H1 (cell line): ENCODE measurements around the gene KRTAP5-6. TPM values are rescaled to one million over a fixed set of nuclear protein-coding genes. Genes with fewer than 3 reads are reported as not detected.
A peak's percentile ranks its signal among the peaks of the same experiment; 100 is the strongest.

Experiments
- CTCF ChIA-PET: fragments of 300-600 bp; sonication (Branson Sonifier 250); formaldehyde crosslinking; loops from one replicate; lab custom pipeline; 2021; ENCODE audit not compliant: partially characterized antibody; lab: Charles Lee
- POLR2A ChIA-PET: fragments of 300-600 bp; sonication (Branson Sonifier 250); formaldehyde crosslinking; loops from one replicate; lab custom pipeline; 2021; ENCODE audit warnings: inconsistent platforms; ENCODE audit not compliant: partially characterized antibody; lab: Charles Lee
- DNase-seq, 2 experiments: peaks; one replicate each; pipeline versions ENCODE4 v3.0.0 to v3.0.0-alpha.2; 2010 to 2022; ENCODE audit warnings: low spot score in 2 of 2, low read depth in 1 of 2, mixed read lengths in 1 of 2
- FAIRE-seq: peaks from 2 replicates; lab custom pipeline; 2011; peaks lifted over from hg19 to GRCh38; lab: Jason Lieb, UNC
- H2AFZ ChIP-seq: 2 replicates; pipeline ENCODE4 v1.8.1; 2012; ENCODE audit warnings: low read length, inconsistent platforms
- H2AK5ac ChIP-seq: 2 replicates; pipeline ENCODE4 v1.6.1; 2013; ENCODE audit warnings: low read depth, low read length
- H2BK120ac ChIP-seq: replicated peaks from 2 replicates; pipeline ENCODE3; 2013; ENCODE audit warnings: low read depth, low read length, inconsistent platforms
- H2BK12ac ChIP-seq: 2 replicates; pipeline ENCODE4 v1.6.1; 2013; ENCODE audit warnings: low read depth, low read length
- H2BK15ac ChIP-seq: 2 replicates; pipeline ENCODE4 v1.6.1; 2013; ENCODE audit warnings: low read length
- H2BK20ac ChIP-seq: 2 replicates; pipeline ENCODE4 v1.6.1; 2013; ENCODE audit warnings: low read length
- H2BK5ac ChIP-seq: 2 replicates; pipeline ENCODE4 v1.6.1; 2013; ENCODE audit warnings: low read depth, low read length
- H3K14ac ChIP-seq: 2 replicates; pipeline ENCODE4 v1.6.1; 2013; ENCODE audit warnings: inconsistent platforms; ENCODE audit not compliant: insufficient read length
- H3K18ac ChIP-seq: 2 replicates; pipeline ENCODE4 v1.6.1; 2013; ENCODE audit warnings: low read length; ENCODE audit errors: extremely low read depth
- H3K23ac ChIP-seq: 2 replicates; pipeline ENCODE4 v1.6.1; 2013; ENCODE audit warnings: inconsistent platforms; ENCODE audit not compliant: insufficient read length
- H3K23me2 ChIP-seq: 2 replicates; pipeline ENCODE4 v1.6.1; 2013; ENCODE audit warnings: low read depth, low read length
- H3K27ac ChIP-seq: 2 replicates; pipeline ENCODE4 v1.6.1; 2011; ENCODE audit warnings: low read depth, low read length, inconsistent platforms
- H3K27me3 ChIP-seq, 4 experiments: replicated peaks in 1 of 4; 1 replicate in 1 of 4; 2 replicates in 3 of 4; pipeline versions ENCODE4 v1.6.1 to v1.8.1; 2011 to 2013; ENCODE audit warnings: low read length in 3 of 4, mild to moderate bottlenecking in 3 of 4, inconsistent platforms in 2 of 4, mixed read lengths in 2 of 4, moderate library complexity in 1 of 4; ENCODE audit not compliant: control insufficient read depth in 3 of 4, insufficient read depth in 3 of 4; ENCODE audit errors: extremely low read depth in 1 of 4
- H3K36me3 ChIP-seq, 4 experiments: 2 replicates each; pipeline versions ENCODE4 v1.6.1 to v1.8.1; 2011 to 2013; ENCODE audit warnings: mild to moderate bottlenecking in 4 of 4, low read length in 3 of 4, moderate library complexity in 2 of 4, control low read depth in 1 of 4, inconsistent platforms in 1 of 4; ENCODE audit not compliant: insufficient read depth in 4 of 4, control insufficient read depth in 2 of 4
- H3K4ac ChIP-seq: replicated peaks from 2 replicates; pipeline ENCODE3; 2013; ENCODE audit warnings: low read length, low read depth, mixed read lengths, inconsistent platforms; ENCODE audit not compliant: insufficient read length
- H3K4me1 ChIP-seq, 4 experiments: replicated peaks in 1 of 4; 1 replicate in 1 of 4; 2 replicates in 3 of 4; pipeline versions ENCODE4 v1.6.1 to v1.8.1; 2011 to 2013; ENCODE audit warnings: low read length in 3 of 4, inconsistent platforms in 2 of 4, mixed read lengths in 1 of 4; ENCODE audit not compliant: insufficient read depth in 4 of 4, control insufficient read depth in 3 of 4
- H3K4me2 ChIP-seq, 2 experiments: 2 replicates each; pipeline versions ENCODE4 v1.6.1 to v1.8.1; 2011 to 2013; ENCODE audit warnings: low read depth in 2 of 2, low read length in 2 of 2, control low read depth in 1 of 2, inconsistent platforms in 1 of 2, mild to moderate bottlenecking in 1 of 2; ENCODE audit not compliant: insufficient read depth in 1 of 2
- H3K4me3 ChIP-seq, 4 experiments: fragments of 200-600, 300-600 bp in 1 of 4; sonication (generic), shearing (Covaris generic), sonication (Bioruptor Twin) in 1 of 4; 2 replicates each; pipeline versions ENCODE4 v1.5.1 to v1.8.1; 2011 to 2016; ENCODE audit warnings: low read length in 4 of 4, low read depth in 3 of 4, control low read depth in 2 of 4, inconsistent platforms in 2 of 4, mild to moderate bottlenecking in 2 of 4, mixed read lengths in 1 of 4, moderate library complexity in 1 of 4; ENCODE audit not compliant: insufficient read depth in 2 of 4; ENCODE audit errors: extremely low read depth in 1 of 4
- H3K56ac ChIP-seq: replicated peaks from 2 replicates; pipeline ENCODE3; 2013; ENCODE audit warnings: low read depth, mild to moderate bottlenecking, mixed read lengths, low read length, inconsistent platforms; ENCODE audit not compliant: insufficient read length
- H3K79me1 ChIP-seq: 2 replicates; pipeline ENCODE4 v1.6.1; 2013; ENCODE audit warnings: low read depth, low read length, control low read depth
- H3K79me2 ChIP-seq, 2 experiments: 2 replicates each; pipeline versions ENCODE4 v1.6.1 to v1.8.1; 2012 to 2013; ENCODE audit warnings: low read length in 2 of 2, mild to moderate bottlenecking in 2 of 2, inconsistent platforms in 1 of 2; ENCODE audit not compliant: insufficient read depth in 2 of 2, control insufficient read depth in 1 of 2
- H3K9ac ChIP-seq, 4 experiments: replicated peaks in 1 of 4; 1 replicate in 1 of 4; 2 replicates in 3 of 4; pipeline versions ENCODE4 v1.6.1 to v1.8.1; 2011 to 2013; ENCODE audit warnings: low read depth in 3 of 4, low read length in 3 of 4, control low read depth in 2 of 4, mild to moderate bottlenecking in 2 of 4, moderate library complexity in 2 of 4, inconsistent platforms in 1 of 4; ENCODE audit errors: extremely low read depth in 1 of 4
- H3K9me3 ChIP-seq, 2 experiments: 2 replicates each; pipeline versions ENCODE4 v1.6.1 to v1.8.1; 2012 to 2013; ENCODE audit warnings: mild to moderate bottlenecking in 2 of 2, moderate library complexity in 2 of 2, control low read depth in 1 of 2, inconsistent platforms in 1 of 2, low read depth in 1 of 2, low read length in 1 of 2, mixed read lengths in 1 of 2; ENCODE audit not compliant: insufficient read depth in 2 of 2
- H4K20me1 ChIP-seq, 2 experiments: replicated peaks in 1 of 2; 2 replicates each; pipeline versions ENCODE3 to v1.8.1; 2011 to 2013; ENCODE audit warnings: inconsistent platforms in 2 of 2, low read length in 2 of 2, mild to moderate bottlenecking in 1 of 2; ENCODE audit not compliant: insufficient read depth in 2 of 2, control insufficient read depth in 1 of 2
- H4K5ac ChIP-seq: 2 replicates; pipeline ENCODE4 v1.6.1; 2013; ENCODE audit warnings: low read length, low read depth, mixed read lengths, inconsistent platforms; ENCODE audit not compliant: insufficient read length
- H4K8ac ChIP-seq: 2 replicates; pipeline ENCODE4 v1.8.0; 2013; ENCODE audit warnings: mild to moderate bottlenecking, moderate library complexity, low read length, inconsistent platforms; ENCODE audit not compliant: insufficient read depth; ENCODE audit errors: extremely low read depth
- H4K91ac ChIP-seq: replicated peaks from 2 replicates; pipeline ENCODE3; 2013; ENCODE audit warnings: low read length, mixed read lengths, inconsistent platforms; ENCODE audit not compliant: insufficient read length
- KDM5A ChIP-seq: fragments of 200-600 bp; IDR thresholded peaks from 2 replicates; pipeline ENCODE4 v1.7.1; 2012; ENCODE audit warnings: mild to moderate bottlenecking, low read length, inconsistent platforms, mixed read lengths
- WGBS, 2 experiments: shearing (Covaris generic) in 1 of 2; methylation state at CpG; one replicate each; pipeline versions ENCODE4 v1.1.6 to v1.1.7; 2013 to 2015; ENCODE audit warnings: low lambda C conversion rate in 2 of 2, mixed read lengths in 2 of 2, inconsistent platforms in 1 of 2, low coverage in 1 of 2, missing lambda C conversion rate in 1 of 2; ENCODE audit not compliant: insufficient replicate concordance in 2 of 2, insufficient coverage in 1 of 2, insufficient read length in 1 of 2; ENCODE audit errors: extremely low coverage in 1 of 2, missing lambda C conversion rate in 1 of 2; 5-methylcytosine and 5-hydroxymethylcytosine counted together
- polyA plus RNA-seq, 7 experiments: library from polyadenylated mRNA; depleted of rRNA in 3 of 7; stranded (reverse) in 5 of 7; unstranded in 2 of 7; fragments of >200 nt in 5 of 7; fragments of 200-250 nt in 2 of 7; gene quantifications; 1 replicate in 5 of 7; 2 replicates in 1 of 7; 4 replicates in 1 of 7; pipeline versions ENCODE4 v1.2.1 to v1.2.3, GENCODE V29; 2011 to 2013; ENCODE audit warnings: missing spikeins in 2 of 7, mixed read lengths in 2 of 7
- total RNA-seq: library from RNA; stranded (reverse); fragmentation: NEBNext Ultra II Directional; extraction: Animal tissue kit (Norgen Biotek cat#: 25700); gene quantifications from 2 replicates; pipeline ENCODE4 v1.2.1, GENCODE V29; 2021

KRTAP5-6 gene
- total and polyA plus RNA-seq, 2 of the 8 experiments (the other 6 are each of a cell fraction or from before 2014, with no cell fraction given), result not detected

GRCh38 chr11:1692708-1693326 is 4.2 kb upstream of the KRTAP5-6 start:
- Histone ChIP-seq H3K4me2 (peak overlapping the region; percentile 43 to 76; a peak in 2 of 4 replicates), H2BK20ac (0 out of 2 replicates have a peak overlapping the region, but pooled peaks have one; percentile 48), H2BK12ac (peak overlapping the region; percentile 17; the same call in 1 of the 2 replicates), H3K56ac (no peak overlapping the region), H3K27me3 (peaks cover 0 to 7% (median 0%) of the 10 kb centered on the region in 4 experiments; a peak in 3 of 7 replicates), H3K27ac (no peak overlapping the region), H4K8ac (peak overlapping the region; percentile 36; the same call in 1 of the 2 replicates), H4K20me1 (no peaks in the 10 kb centered on the region), H2AK5ac (no peak overlapping the region; the same call in 1 of the 2 replicates), H3K4me1 (peaks cover 0 to 10% (median 3%) of the 10 kb centered on the region in 4 experiments; a peak in 3 of 7 replicates), H3K9ac (no peak overlapping the region), H2AFZ (no peak overlapping the region), H2BK120ac (no peak overlapping the region), H3K79me2 (no peaks in the 10 kb centered on the region), H3K14ac (no peak overlapping the region), H4K5ac (no peak overlapping the region), H3K18ac (no peak overlapping the region), H3K9me3 (no peaks in the 10 kb centered on the region), H3K23ac (no peak overlapping the region), H3K79me1 (no peaks in the 10 kb centered on the region), H2BK5ac (no peak overlapping the region), H3K4ac (no peak overlapping the region), H3K4me3 (peak overlapping the region in 1 of 4 experiments; percentile 59; a peak in 2 of 8 replicates), H2BK15ac (no peak overlapping the region), H3K23me2 (no peaks in the 10 kb centered on the region; the same call in 1 of the 2 replicates), H4K91ac (no peak overlapping the region), H3K36me3 (no peaks in the 10 kb centered on the region)
- CTCF ChIA-PET, result interaction anchor here (0.8 to 6.9 kb wide), 46 partner anchors 9 to 580 kb away, joined by 3 to 255 read pairs (median 8); partner anchors contain the start of genes LSP1 and SYT8
- no peak for FAIRE-seq
- DNase-seq, result no peak
- 61% methylated on average over 16 of the region's 20 CpGs; no CpG with 5 or more reads in 1 of the 2 experiments for WGBS, 2 experiments
- no peak for TF ChIP-seq KDM5A
- POLR2A ChIA-PET, result interaction anchor here (1.4 to 1.6 kb wide), 2 partner anchors 40 to 140 kb away, joined by 3 to 4 read pairs; no protein-coding TSS in a partner anchor
